ENCODE results near the gene SLC5A1. TPM values are rescaled to one million over a fixed set of nuclear protein-coding genes. Genes with fewer than 3 reads are reported as not detected.
"Not testable (repeated sequence)": the region's sequence is repeated elsewhere in the genome, so short reads cannot be mapped to it uniquely, and the experiment has no call there.

SLC5A1 gene
- total RNA-seq, 1 experiment from 2014 or later, result 0.03 TPM

DNA sequence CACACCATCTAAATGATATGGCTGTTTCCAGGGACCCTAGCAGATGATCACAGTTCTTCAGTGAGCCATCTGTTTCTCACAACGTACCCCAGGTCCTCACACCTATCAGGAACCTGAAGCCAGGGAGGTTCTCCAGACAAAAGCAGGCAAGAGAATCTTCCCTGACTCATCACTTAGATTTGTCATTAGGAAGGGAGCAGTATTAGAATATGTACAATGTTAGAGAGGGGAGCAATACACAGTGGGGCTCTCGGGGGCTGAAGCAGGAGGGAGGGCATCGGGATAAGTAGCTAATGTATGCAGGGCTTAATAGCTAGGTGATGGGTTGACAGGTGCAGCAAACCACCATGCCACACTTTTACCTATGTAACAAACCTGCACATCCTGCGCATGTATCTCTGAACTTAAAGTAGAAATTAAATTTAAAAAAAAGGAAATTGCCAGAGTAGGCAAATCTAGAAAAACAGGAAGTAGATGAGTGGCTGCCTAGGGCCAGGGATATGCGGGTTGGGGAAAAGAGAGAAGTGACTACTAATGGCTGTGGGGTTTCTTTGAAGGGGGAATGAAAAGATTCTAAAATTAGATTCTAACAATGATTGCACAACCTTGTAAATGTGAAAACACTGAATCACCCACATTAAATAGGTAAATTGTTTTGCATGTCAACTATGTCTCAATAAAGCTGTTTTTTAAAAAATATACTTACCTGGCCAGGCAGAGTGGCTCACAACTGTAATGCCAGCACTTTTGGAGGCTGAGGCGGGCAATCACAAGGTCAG is 101.6 kb downstream of the SLC5A1 start:
- Histone ChIP-seq H3K27ac (ENCODE audit: low read length) (no peak overlapping the region), H3K9me3 (ENCODE audit: control insufficient read depth, insufficient read depth, low read depth, low read length) (no peaks in the 10 kb centered on the region), H3K4me1 (ENCODE audit: control insufficient read depth, insufficient read depth, low read length) (no peaks in the 10 kb centered on the region), H3K4me3 (ENCODE audit: low read depth in 2 of 2, low read length in 2 of 2) (no peak overlapping the region), H3K27me3 (ENCODE audit: control insufficient read depth, insufficient read depth, low read length) (no peaks in the 10 kb centered on the region), H3K36me3 (ENCODE audit: control insufficient read depth, insufficient read depth, low read length) (no peaks in the 10 kb centered on the region)
- TF ChIP-seq, protein P1, sequence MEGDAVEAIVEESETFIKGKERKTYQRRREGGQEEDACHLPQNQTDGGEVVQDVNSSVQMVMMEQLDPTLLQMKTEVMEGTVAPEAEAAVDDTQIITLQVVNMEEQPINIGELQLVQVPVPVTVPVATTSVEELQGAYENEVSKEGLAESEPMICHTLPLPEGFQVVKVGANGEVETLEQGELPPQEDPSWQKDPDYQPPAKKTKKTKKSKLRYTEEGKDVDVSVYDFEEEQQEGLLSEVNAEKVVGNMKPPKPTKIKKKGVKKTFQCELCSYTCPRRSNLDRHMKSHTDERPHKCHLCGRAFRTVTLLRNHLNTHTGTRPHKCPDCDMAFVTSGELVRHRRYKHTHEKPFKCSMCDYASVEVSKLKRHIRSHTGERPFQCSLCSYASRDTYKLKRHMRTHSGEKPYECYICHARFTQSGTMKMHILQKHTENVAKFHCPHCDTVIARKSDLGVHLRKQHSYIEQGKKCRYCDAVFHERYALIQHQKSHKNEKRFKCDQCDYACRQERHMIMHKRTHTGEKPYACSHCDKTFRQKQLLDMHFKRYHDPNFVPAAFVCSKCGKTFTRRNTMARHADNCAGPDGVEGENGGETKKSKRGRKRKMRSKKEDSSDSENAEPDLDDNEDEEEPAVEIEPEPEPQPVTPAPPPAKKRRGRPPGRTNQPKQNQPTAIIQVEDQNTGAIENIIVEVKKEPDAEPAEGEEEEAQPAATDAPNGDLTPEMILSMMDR (IDR thresholded peaks at IDR 0.05), result no peak
- TF ChIP-seq, protein P2, sequence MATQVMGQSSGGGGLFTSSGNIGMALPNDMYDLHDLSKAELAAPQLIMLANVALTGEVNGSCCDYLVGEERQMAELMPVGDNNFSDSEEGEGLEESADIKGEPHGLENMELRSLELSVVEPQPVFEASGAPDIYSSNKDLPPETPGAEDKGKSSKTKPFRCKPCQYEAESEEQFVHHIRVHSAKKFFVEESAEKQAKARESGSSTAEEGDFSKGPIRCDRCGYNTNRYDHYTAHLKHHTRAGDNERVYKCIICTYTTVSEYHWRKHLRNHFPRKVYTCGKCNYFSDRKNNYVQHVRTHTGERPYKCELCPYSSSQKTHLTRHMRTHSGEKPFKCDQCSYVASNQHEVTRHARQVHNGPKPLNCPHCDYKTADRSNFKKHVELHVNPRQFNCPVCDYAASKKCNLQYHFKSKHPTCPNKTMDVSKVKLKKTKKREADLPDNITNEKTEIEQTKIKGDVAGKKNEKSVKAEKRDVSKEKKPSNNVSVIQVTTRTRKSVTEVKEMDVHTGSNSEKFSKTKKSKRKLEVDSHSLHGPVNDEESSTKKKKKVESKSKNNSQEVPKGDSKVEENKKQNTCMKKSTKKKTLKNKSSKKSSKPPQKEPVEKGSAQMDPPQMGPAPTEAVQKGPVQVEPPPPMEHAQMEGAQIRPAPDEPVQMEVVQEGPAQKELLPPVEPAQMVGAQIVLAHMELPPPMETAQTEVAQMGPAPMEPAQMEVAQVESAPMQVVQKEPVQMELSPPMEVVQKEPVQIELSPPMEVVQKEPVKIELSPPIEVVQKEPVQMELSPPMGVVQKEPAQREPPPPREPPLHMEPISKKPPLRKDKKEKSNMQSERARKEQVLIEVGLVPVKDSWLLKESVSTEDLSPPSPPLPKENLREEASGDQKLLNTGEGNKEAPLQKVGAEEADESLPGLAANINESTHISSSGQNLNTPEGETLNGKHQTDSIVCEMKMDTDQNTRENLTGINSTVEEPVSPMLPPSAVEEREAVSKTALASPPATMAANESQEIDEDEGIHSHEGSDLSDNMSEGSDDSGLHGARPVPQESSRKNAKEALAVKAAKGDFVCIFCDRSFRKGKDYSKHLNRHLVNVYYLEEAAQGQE (IDR thresholded peaks at IDR 0.05; ENCODE audit: insufficient read depth in 1 of 2, low read depth in 2 of 2, low read length in 1 of 2), result no peak
- TF ChIP-seq POLR2AphosphoS5 (IDR thresholded peaks at IDR 0.05; ENCODE audit: low read depth, low read length) (no peak), TCF7L2 (IDR thresholded peaks at IDR 0.05; ENCODE audit: low read depth, low read length) (no peak), SIN3A (IDR thresholded peaks at IDR 0.05; ENCODE audit: borderline replicate concordance, insufficient read depth, low read depth, low read length) (no peak)
- ChIA-PET POLR2A (no interaction called here), CTCF (no interaction called here)
- in situ Hi-C loops (cut with HindIII; ENCODE audit: low pct_unique_long_range_greater_than_20kb, low sequenced_read_pairs) (no loop called here), intact Hi-C loops (cut with micrococcal nuclease; ENCODE audit: unreplicated experiment) (no loop called here)
- ATAC-seq, result no peak
- no peak for DNase-seq (ENCODE audit: low read depth, low spot score)
- BruUV-seq (replicated peaks), result no TSS peak

DNA sequence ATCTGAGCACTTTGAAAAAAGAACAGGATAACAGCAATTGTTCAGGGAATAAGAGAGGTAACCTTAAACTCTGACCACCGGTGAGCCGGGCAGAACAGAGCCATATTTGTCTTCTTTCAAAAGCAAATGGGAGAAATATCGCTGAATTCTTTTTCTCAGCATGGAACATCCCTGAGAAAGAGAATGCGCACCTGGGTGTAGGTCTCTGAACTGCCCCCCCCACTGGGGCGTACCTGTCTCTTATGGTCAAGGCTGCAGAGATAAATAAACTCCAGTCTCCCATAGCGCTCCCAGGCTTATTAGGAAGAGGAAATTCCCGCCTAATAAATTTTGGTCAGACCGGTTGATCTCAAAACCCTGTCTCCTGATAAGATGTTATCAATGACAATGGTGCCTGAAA is 104.1 kb downstream of the SLC5A1 start:
- H3K27me3 ChIP-seq (ENCODE audit: control insufficient read depth, insufficient read depth, low read length); H3K27ac ChIP-seq (ENCODE audit: low read length); CTCF ChIA-PET; ATAC-seq; DNase-seq (ENCODE audit: low read depth, low spot score); in situ Hi-C loops (cut with HindIII; ENCODE audit: low pct_unique_long_range_greater_than_20kb, low sequenced_read_pairs); H3K9me3 ChIP-seq (ENCODE audit: control insufficient read depth, insufficient read depth, low read depth, low read length); POLR2A ChIA-PET; intact Hi-C loops (cut with micrococcal nuclease; ENCODE audit: unreplicated experiment); H3K4me1 ChIP-seq (ENCODE audit: control insufficient read depth, insufficient read depth, low read length); H3K36me3 ChIP-seq (ENCODE audit: control insufficient read depth, insufficient read depth, low read length); BruUV-seq (replicated peaks); H3K4me3 ChIP-seq (ENCODE audit: low read depth in 2 of 2, low read length in 2 of 2): not testable (repeated sequence)

DNA sequence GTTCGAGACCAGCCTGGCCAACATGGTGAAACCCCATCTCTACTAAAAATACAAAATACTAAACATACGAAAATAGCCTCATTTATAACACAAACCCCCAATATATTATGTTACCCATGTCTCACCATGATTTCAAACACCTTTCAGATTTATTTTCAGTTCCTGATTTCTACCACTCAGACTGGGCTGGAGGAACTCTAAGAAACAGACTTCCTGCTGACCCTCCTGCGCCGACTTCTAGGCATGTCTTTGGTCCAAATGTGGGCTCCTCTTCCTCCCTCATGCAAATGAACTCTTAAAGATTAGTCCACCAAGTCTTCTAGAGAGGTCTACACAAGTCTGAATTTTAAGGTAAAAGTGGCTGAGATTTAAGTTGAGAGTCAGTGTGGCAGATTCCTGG is 105.3 kb downstream of the SLC5A1 start:
- intact Hi-C loops (cut with micrococcal nuclease; ENCODE audit: unreplicated experiment); DNase-seq (ENCODE audit: low read depth, low spot score); H3K4me1 ChIP-seq (ENCODE audit: control insufficient read depth, insufficient read depth, low read length); H3K4me3 ChIP-seq (ENCODE audit: low read depth in 2 of 2, low read length in 2 of 2); H3K27ac ChIP-seq (ENCODE audit: low read length); in situ Hi-C loops (cut with HindIII; ENCODE audit: low pct_unique_long_range_greater_than_20kb, low sequenced_read_pairs); POLR2A ChIA-PET; H3K9me3 ChIP-seq (ENCODE audit: control insufficient read depth, insufficient read depth, low read depth, low read length); BruUV-seq (replicated peaks); H3K36me3 ChIP-seq (ENCODE audit: control insufficient read depth, insufficient read depth, low read length); ATAC-seq; CTCF ChIA-PET; H3K27me3 ChIP-seq (ENCODE audit: control insufficient read depth, insufficient read depth, low read length): not testable (repeated sequence)

DNA sequence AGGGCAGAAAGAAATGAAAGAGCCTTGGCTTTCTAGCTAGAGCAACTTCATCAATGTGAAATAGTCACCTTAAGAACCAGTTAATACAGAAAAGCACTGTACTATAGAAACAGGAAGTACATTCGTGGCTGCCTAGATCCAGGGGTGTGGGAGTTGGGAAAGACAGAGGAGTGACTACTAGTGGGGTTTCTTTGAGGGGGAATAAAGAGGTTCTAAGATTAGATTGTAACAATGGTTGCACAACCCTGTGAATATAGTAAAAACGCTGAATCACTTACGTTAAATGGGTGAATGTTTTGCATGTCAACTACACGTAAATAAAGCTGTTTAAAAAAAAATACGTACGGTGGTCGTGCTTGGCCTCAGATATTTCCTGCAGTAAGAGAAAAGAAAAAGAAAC is 107.6 kb downstream of the SLC5A1 start:
- CTCF ChIA-PET; H3K4me1 ChIP-seq (ENCODE audit: control insufficient read depth, insufficient read depth, low read length); intact Hi-C loops (cut with micrococcal nuclease; ENCODE audit: unreplicated experiment); H3K27ac ChIP-seq (ENCODE audit: low read length); POLR2A ChIA-PET; H3K27me3 ChIP-seq (ENCODE audit: control insufficient read depth, insufficient read depth, low read length); BruUV-seq (replicated peaks); ATAC-seq; H3K4me3 ChIP-seq (ENCODE audit: low read depth in 2 of 2, low read length in 2 of 2); DNase-seq (ENCODE audit: low read depth, low spot score); H3K9me3 ChIP-seq (ENCODE audit: control insufficient read depth, insufficient read depth, low read depth, low read length); in situ Hi-C loops (cut with HindIII; ENCODE audit: low pct_unique_long_range_greater_than_20kb, low sequenced_read_pairs); H3K36me3 ChIP-seq (ENCODE audit: control insufficient read depth, insufficient read depth, low read length): not testable (repeated sequence)

DNA sequence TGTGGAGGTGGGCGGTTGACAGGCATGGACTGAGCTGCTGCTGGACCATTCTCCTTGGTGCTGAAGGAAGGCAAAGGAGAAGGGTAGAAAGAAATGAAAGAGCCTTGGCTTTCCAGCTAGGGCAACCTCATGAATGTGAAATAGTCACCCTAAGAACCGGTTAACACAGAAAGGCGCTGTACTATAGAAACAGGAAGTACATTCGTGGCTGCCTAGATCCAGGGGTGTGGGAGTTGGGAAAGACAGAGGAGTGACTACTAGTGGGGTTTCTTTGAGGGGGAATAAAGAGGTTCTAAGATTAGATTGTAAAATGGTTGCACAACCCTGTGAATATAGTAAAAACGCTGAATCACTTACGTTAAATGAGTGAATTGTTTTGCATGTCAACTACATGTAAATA is 108.6 kb downstream of the SLC5A1 start:
- H3K27ac ChIP-seq (ENCODE audit: low read length); H3K36me3 ChIP-seq (ENCODE audit: control insufficient read depth, insufficient read depth, low read length); DNase-seq (ENCODE audit: low read depth, low spot score); H3K9me3 ChIP-seq (ENCODE audit: control insufficient read depth, insufficient read depth, low read depth, low read length); intact Hi-C loops (cut with micrococcal nuclease; ENCODE audit: unreplicated experiment); CTCF ChIA-PET; H3K27me3 ChIP-seq (ENCODE audit: control insufficient read depth, insufficient read depth, low read length); BruUV-seq (replicated peaks); H3K4me3 ChIP-seq (ENCODE audit: low read depth in 2 of 2, low read length in 2 of 2); in situ Hi-C loops (cut with HindIII; ENCODE audit: low pct_unique_long_range_greater_than_20kb, low sequenced_read_pairs); ATAC-seq; POLR2A ChIA-PET; H3K4me1 ChIP-seq (ENCODE audit: control insufficient read depth, insufficient read depth, low read length): not testable (repeated sequence)
